ENCODE measurements around the gene PUS1. TPM values are rescaled to one million over a fixed set of nuclear protein-coding genes. Genes with fewer than 3 reads are reported as not detected.

The PUS1 gene
- total and polyA plus RNA-seq, 9 of the 15 experiments (the other 6 are each of a cell fraction or from before 2014, with no cell fraction given), result 1.9 to 90.8 (median 30.0) TPM

DNA sequence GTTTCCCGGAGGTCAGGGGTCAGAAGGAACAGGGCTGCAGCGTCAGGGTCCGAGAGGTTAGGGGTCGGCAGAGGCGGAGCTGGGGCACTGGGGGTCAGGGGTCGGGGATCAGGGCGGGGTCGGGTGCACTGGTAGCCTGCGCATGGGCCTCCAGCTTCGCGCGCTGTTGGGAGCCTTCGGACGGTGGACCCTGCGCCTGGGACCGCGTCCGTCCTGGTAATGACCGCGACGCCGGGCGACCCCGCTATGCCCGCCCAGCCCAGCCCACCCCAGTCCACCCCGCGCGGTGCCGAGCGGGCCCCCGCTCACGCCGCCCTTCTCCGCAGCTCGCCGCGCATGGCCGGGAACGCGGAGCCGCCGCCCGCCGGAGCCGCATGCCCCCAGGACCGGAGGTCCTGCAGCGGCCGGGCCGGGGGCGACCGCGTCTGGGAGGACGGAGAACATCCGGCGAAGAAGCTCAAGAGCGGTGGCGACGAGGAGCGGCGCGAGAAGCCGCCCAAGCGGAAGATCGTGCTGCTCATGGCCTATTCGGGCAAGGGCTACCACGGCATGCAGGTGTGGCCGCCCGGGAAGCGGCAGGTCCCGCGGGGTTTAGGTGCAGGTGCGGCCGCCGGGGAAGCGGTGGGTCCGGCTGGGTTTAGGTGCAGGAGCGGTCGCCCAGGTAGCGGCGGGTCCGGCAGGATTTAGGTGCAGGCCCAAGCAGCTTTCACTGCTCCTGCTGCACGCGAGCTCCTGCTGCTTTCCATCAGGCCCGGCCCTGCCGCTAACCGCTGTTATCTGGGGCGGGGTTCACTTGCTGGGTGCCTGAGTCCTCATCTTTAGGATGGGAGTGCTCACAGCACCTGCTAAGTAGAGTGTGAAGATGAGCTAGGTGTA, 743 bp downstream of the PUS1 start (continued):
- TF ChIP-seq GABPA (tag; conservative IDR thresholded peaks at IDR 0.05; ENCODE audit: low read depth) (no peak), ZNF263 (CRISPR knock-in tag; IDR thresholded peaks at IDR 0.05; ENCODE audit: borderline replicate concordance) (peak; percentile 77), WHSC1 (IDR thresholded peaks at IDR 0.05; ENCODE audit: low read length) (no peak), ZNF766 (CRISPR knock-in tag; conservative IDR thresholded peaks at IDR 0.05) (no peak), NFE2L1 (tag; IDR thresholded peaks at IDR 0.05; ENCODE audit: borderline replicate concordance, low read depth) (no peak)

- Histone ChIP-seq H4K20me1 (replicated peaks; ENCODE audit: control insufficient read depth, insufficient read depth, low read length) (peaks cover 3% of the 10 kb centered on the region), H3K27ac (ENCODE audit: extremely low read depth, low read depth, low read length) (peak overlapping the region; percentile 97; the same call in 2 of the 3 replicates), H3K4me2 (ENCODE audit: insufficient read depth, low read length) (peak overlapping the region; percentile 90), H3K27me3 (ENCODE audit: control insufficient read depth in 2 of 2, insufficient read depth in 2 of 2, low read length in 2 of 2) (no peaks in the 10 kb centered on the region), H3K4me3 (peak overlapping the region; percentile 84), H3K36me3 (ENCODE audit: control insufficient read depth, insufficient read depth, low read length) (peaks cover 51% of the 10 kb centered on the region), H3K9me1 (ENCODE audit: control insufficient read depth, insufficient read depth, low read length) (no peaks in the 10 kb centered on the region), H3K9me3 (replicated peaks; ENCODE audit: control insufficient read depth, insufficient read depth, low read depth, low read length) (no peaks in the 10 kb centered on the region), H3K79me2 (ENCODE audit: control insufficient read depth, insufficient read depth, low read length) (peaks cover 36% of the 10 kb centered on the region), H3K4me1 (replicated peaks in 1 of 2; ENCODE audit: control insufficient read depth in 2 of 2, insufficient read depth in 2 of 2, low read length in 2 of 2) (peaks cover 14 to 38% of the 10 kb centered on the region in 2 experiments; a peak in 4 of 5 replicates), H3K9ac (ENCODE audit: insufficient read depth in 1 of 2, low read depth in 2 of 2, low read length in 2 of 2) (peak overlapping the region; percentile 84 to 98), H2AFZ (ENCODE audit: low read depth, low read length) (no peak overlapping the region)
- FAIRE-seq (peak; percentile 29), ATAC-seq (no peak), DNase-seq (ENCODE audit: extremely low read depth in 1 of 4, low spot score in 3 of 4) (no peak)
- CTCF ChIA-PET (ENCODE audit: low intra/inter-chr PET ratio), result no interaction called here
- intact Hi-C loops (cut with micrococcal nuclease) (no loop called here), in situ Hi-C loops (cut with MboI) (no loop called here)
- POLR2A ChIA-PET, result interaction anchor here (0.6 to 2.6 kb wide), 13 partner anchors 9 to 341 kb away, joined by 3 to 11 read pairs (median 4); no protein-coding TSS in a partner anchor
- WGBS (ENCODE audit: insufficient coverage, low coverage, missing lambda C conversion rate), result 37% methylated on average over 9 of the region's 9 CpGs
- no TSS peak for BruUV-seq (replicated peaks)
- peak; percentile 39 for TF ChIP-seq ZNF121 (CRISPR knock-in tag; conservative IDR thresholded peaks at IDR 0.05)
- TF ChIP-seq ZNF232 (CRISPR knock-in tag; IDR thresholded peaks at IDR 0.05), result 0 out of 2 replicates have a peak, but pooled peaks have one; percentile 5
- no peak for TF ChIP-seq DMBX1 (CRISPR knock-in tag; IDR thresholded peaks at IDR 0.05; ENCODE audit: borderline replicate concordance)
- TF ChIP-seq, protein P1, sequence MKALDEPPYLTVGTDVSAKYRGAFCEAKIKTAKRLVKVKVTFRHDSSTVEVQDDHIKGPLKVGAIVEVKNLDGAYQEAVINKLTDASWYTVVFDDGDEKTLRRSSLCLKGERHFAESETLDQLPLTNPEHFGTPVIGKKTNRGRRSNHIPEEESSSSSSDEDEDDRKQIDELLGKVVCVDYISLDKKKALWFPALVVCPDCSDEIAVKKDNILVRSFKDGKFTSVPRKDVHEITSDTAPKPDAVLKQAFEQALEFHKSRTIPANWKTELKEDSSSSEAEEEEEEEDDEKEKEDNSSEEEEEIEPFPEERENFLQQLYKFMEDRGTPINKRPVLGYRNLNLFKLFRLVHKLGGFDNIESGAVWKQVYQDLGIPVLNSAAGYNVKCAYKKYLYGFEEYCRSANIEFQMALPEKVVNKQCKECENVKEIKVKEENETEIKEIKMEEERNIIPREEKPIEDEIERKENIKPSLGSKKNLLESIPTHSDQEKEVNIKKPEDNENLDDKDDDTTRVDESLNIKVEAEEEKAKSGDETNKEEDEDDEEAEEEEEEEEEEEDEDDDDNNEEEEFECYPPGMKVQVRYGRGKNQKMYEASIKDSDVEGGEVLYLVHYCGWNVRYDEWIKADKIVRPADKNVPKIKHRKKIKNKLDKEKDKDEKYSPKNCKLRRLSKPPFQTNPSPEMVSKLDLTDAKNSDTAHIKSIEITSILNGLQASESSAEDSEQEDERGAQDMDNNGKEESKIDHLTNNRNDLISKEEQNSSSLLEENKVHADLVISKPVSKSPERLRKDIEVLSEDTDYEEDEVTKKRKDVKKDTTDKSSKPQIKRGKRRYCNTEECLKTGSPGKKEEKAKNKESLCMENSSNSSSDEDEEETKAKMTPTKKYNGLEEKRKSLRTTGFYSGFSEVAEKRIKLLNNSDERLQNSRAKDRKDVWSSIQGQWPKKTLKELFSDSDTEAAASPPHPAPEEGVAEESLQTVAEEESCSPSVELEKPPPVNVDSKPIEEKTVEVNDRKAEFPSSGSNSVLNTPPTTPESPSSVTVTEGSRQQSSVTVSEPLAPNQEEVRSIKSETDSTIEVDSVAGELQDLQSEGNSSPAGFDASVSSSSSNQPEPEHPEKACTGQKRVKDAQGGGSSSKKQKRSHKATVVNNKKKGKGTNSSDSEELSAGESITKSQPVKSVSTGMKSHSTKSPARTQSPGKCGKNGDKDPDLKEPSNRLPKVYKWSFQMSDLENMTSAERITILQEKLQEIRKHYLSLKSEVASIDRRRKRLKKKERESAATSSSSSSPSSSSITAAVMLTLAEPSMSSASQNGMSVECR (CRISPR knock-in tag; IDR thresholded peaks at IDR 0.05), result peak; percentile 7
- no peak for TF ChIP-seq ZNF263 (CRISPR knock-in tag; IDR thresholded peaks at IDR 0.05; ENCODE audit: borderline replicate concordance)
- peak; percentile 39; the same call in 1 of the 2 replicates for TF ChIP-seq SPI1 (IDR thresholded peaks at IDR 0.05; ENCODE audit: borderline replicate concordance, low read depth, low read length)
- TF ChIP-seq ZNF696 (CRISPR knock-in tag; conservative IDR thresholded peaks at IDR 0.05), result no peak
- TF ChIP-seq MCM2 (IDR thresholded peaks at IDR 0.05; ENCODE audit: low read depth), result no peak
Measured at GRCh38 chr12:131930510-131930909, 1.4 kb downstream of the PUS1 start.
